ENCODE measurements around the gene AFF2. TPM values are rescaled to one million over a fixed set of nuclear protein-coding genes. Genes with fewer than 3 reads are reported as not detected.

The AFF2 gene
- total and polyA plus RNA-seq, 2 donors (not counting 3 experiments of a cell fraction or from before 2014, with no cell fraction given): 0.03 to 0.07 TPM

DNA sequence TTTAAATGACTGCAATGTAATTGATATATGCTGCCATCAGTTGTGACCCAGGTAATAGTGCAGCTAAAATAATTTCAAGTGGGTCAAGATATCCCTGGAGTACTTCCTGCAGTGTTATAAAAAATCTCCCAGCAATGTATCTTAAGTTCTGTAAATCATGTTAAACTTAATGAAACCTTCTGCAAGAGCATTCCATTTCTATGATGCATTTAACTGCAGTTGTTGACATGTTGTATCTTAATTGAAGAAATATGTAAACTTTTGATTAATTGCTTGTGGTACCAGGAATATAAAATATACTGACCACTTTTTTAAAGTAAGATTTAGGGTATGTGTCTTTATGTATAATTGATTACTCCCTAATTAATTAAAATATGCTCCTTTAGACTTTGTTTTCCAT lies 213.6 kb downstream of the AFF2 start:
- Histone ChIP-seq H3K9ac (replicated peaks; ENCODE audit: extremely low read depth, insufficient read depth, low read length) (no peak overlapping the region), H3K4me2 (ENCODE audit: insufficient read depth, low read length) (no peak overlapping the region), H3K36me3 (ENCODE audit: control insufficient read depth in 2 of 2, extremely low read depth in 1 of 2, insufficient read depth in 2 of 2, low read length in 2 of 2) (no peaks in the 10 kb centered on the region), H3K27ac (ENCODE audit: insufficient read depth, low read depth, low read length) (no peak overlapping the region), H4K20me1 (replicated peaks; ENCODE audit: control insufficient read depth, extremely low read depth, insufficient read depth, low read length) (no peaks in the 10 kb centered on the region), H3K27me3 (ENCODE audit: control insufficient read depth in 2 of 2, insufficient read depth in 2 of 2, low read length in 2 of 2) (no peaks in the 10 kb centered on the region), H3K4me1 (ENCODE audit: control insufficient read depth, extremely low read depth, insufficient read depth, low read length) (no peaks in the 10 kb centered on the region), H3K79me2 (ENCODE audit: control insufficient read depth, insufficient read depth, low read length) (no peaks in the 10 kb centered on the region), H2AFZ (ENCODE audit: low read depth, low read length) (no peak overlapping the region), H3K9me1 (replicated peaks; ENCODE audit: control insufficient read depth, extremely low read depth, insufficient read depth, low read length) (no peaks in the 10 kb centered on the region), H3K9me3 (replicated peaks; ENCODE audit: control insufficient read depth, insufficient read depth, low read length) (no peaks in the 10 kb centered on the region), H3K4me3 (replicated peaks in 1 of 3; ENCODE audit: insufficient read depth in 1 of 3, low read depth in 1 of 3, low read length in 3 of 3) (no peak overlapping the region)
- dilution Hi-C loops (cut with MboI; ENCODE audit: extremely low pct_ligation_motif_present, low sequenced_read_pairs): no loop called here
- TF ChIP-seq MYC (IDR thresholded peaks at IDR 0.05; ENCODE audit: low read depth, low read length): no peak
- TF ChIP-seq, protein P1, sequence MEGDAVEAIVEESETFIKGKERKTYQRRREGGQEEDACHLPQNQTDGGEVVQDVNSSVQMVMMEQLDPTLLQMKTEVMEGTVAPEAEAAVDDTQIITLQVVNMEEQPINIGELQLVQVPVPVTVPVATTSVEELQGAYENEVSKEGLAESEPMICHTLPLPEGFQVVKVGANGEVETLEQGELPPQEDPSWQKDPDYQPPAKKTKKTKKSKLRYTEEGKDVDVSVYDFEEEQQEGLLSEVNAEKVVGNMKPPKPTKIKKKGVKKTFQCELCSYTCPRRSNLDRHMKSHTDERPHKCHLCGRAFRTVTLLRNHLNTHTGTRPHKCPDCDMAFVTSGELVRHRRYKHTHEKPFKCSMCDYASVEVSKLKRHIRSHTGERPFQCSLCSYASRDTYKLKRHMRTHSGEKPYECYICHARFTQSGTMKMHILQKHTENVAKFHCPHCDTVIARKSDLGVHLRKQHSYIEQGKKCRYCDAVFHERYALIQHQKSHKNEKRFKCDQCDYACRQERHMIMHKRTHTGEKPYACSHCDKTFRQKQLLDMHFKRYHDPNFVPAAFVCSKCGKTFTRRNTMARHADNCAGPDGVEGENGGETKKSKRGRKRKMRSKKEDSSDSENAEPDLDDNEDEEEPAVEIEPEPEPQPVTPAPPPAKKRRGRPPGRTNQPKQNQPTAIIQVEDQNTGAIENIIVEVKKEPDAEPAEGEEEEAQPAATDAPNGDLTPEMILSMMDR (IDR thresholded peaks at IDR 0.05; ENCODE audit: extremely low read depth in 1 of 2, insufficient read depth in 1 of 2, low read depth in 1 of 2, low read length in 2 of 2): no peak
- no peak for TF ChIP-seq POLR2AphosphoS5 (IDR thresholded peaks at IDR 0.05; ENCODE audit: insufficient read depth, low read depth, low read length)
- no peak for TF ChIP-seq POLR2A (IDR thresholded peaks at IDR 0.05; ENCODE audit: low read depth, low read length)
- no peak for TF ChIP-seq FOS (IDR thresholded peaks at IDR 0.05; ENCODE audit: borderline replicate concordance, insufficient read depth, low read length)
- no peak for TF ChIP-seq EZH2 (IDR thresholded peaks at IDR 0.05; ENCODE audit: borderline replicate concordance, low read depth, low read length, severe bottlenecking)
- TF ChIP-seq, protein P2, sequence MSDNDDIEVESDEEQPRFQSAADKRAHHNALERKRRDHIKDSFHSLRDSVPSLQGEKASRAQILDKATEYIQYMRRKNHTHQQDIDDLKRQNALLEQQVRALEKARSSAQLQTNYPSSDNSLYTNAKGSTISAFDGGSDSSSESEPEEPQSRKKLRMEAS (IDR thresholded peaks at IDR 0.05; ENCODE audit: insufficient read depth, insufficient read length): no peak
- no peak for TF ChIP-seq JUN (IDR thresholded peaks at IDR 0.05; ENCODE audit: borderline replicate concordance, insufficient read depth, insufficient read length, low read depth)
- TF ChIP-seq GATA2 (IDR thresholded peaks at IDR 0.05; ENCODE audit: insufficient read depth, insufficient read length, low read depth, low read length): no peak
- intact Hi-C loops (cut with micrococcal nuclease): no loop called here
- ChIA-PET POLR2A (no interaction called here), CTCF (no interaction called here)
- FAIRE-seq (no peak), DNase-seq (ENCODE audit: low read depth, low spot score) (no peak)
- BruUV-seq (replicated peaks): no TSS peak

Data from endothelial cell of umbilical vein (primary cell).